Measurements from ENCODE around the gene TXNRD3.
A peak's percentile ranks its signal among the peaks of the same experiment; 100 is the strongest.

The TXNRD3 gene

GRCh38 chr3:126679831-126680666 lies 25.1 kb upstream of the TXNRD3 start:
- Mint-ChIP-seq H3K4me3 (no peak overlapping the region), H3K27ac (no peak overlapping the region), H3K9me3 (no peaks in the 10 kb centered on the region), H3K4me1 (ENCODE audit: low read depth in 2 of 2) (peaks cover 4% of the 10 kb centered on the region in 2 donors), H3K36me3 (ENCODE audit: insufficient read depth) (peaks cover 3% of the 10 kb centered on the region), H3K27me3 (peaks cover 35 to 45% of the 10 kb centered on the region in 2 donors)
- no peak for DNase-seq
- ATAC-seq (replicated peaks), result no peak

- H3K4me3 Mint-ChIP-seq, result peak overlapping the region in 1 of 2 donors; percentile 61
- H3K36me3 Mint-ChIP-seq (ENCODE audit: insufficient read depth), result no peaks in the 10 kb centered on the region
- H3K4me1 Mint-ChIP-seq (ENCODE audit: low read depth in 2 of 2), result peaks cover 4% of the 10 kb centered on the region in 2 donors
- H3K9me3 Mint-ChIP-seq, result no peaks in the 10 kb centered on the region
- H3K27ac Mint-ChIP-seq, result no peak overlapping the region
- DNase-seq (peak; percentile 74 to 82 (median 75)), ATAC-seq (replicated peaks) (peak; percentile 75)
- H3K27me3 Mint-ChIP-seq, result peaks cover 35 to 49% of the 10 kb centered on the region in 2 donors
Measured at GRCh38 chr3:126679318-126679751, 24.4 kb upstream of the TXNRD3 start.

- peak overlapping the region in 1 of 2 donors; percentile 61 for H3K4me3 Mint-ChIP-seq
- no peak overlapping the region for H3K27ac Mint-ChIP-seq
Measured at GRCh38 chr3:126678693-126679317, 23.9 kb upstream of the TXNRD3 start.

GRCh38 chr3:126677862-126678503 lies 23.1 kb upstream of the TXNRD3 start:
- no peak overlapping the region for H3K27ac Mint-ChIP-seq
- no peak for ATAC-seq (replicated peaks)
- no peaks in the 10 kb centered on the region for H3K9me3 Mint-ChIP-seq
- H3K36me3 Mint-ChIP-seq (ENCODE audit: insufficient read depth), result no peaks in the 10 kb centered on the region
- H3K4me3 Mint-ChIP-seq, result no peak overlapping the region
- H3K4me1 Mint-ChIP-seq (ENCODE audit: low read depth in 2 of 2), result peaks cover 4% of the 10 kb centered on the region in 2 donors
- H3K27me3 Mint-ChIP-seq, result peaks cover 35 to 49% of the 10 kb centered on the region in 2 donors
- no peak for DNase-seq

More at GRCh38 chr3:126678693-126679317, 23.9 kb upstream of the TXNRD3 start:
- ATAC-seq (replicated peaks), result peak; percentile 12
- Mint-ChIP-seq H3K36me3 (ENCODE audit: insufficient read depth) (no peaks in the 10 kb centered on the region), H3K9me3 (no peaks in the 10 kb centered on the region), H3K27me3 (peaks cover 35 to 49% of the 10 kb centered on the region in 2 donors), H3K4me1 (ENCODE audit: low read depth in 2 of 2) (peaks cover 4% of the 10 kb centered on the region in 2 donors)
- no peak for DNase-seq

GRCh38 chr3:126676919-126677705 lies 22.2 kb upstream of the TXNRD3 start:
- no peaks in the 10 kb centered on the region for H3K9me3 Mint-ChIP-seq
- no peaks in the 10 kb centered on the region for H3K36me3 Mint-ChIP-seq (ENCODE audit: insufficient read depth)
- ATAC-seq (replicated peaks) (no peak), DNase-seq (no peak)
- H3K4me3 Mint-ChIP-seq, result no peak overlapping the region
- H3K4me1 Mint-ChIP-seq (ENCODE audit: low read depth in 2 of 2), result peaks cover 4% of the 10 kb centered on the region in 2 donors
- H3K27me3 Mint-ChIP-seq, result peaks cover 29 to 49% of the 10 kb centered on the region in 2 donors
- no peak overlapping the region for H3K27ac Mint-ChIP-seq

GRCh38 chr3:126672741-126673140 lies 17.8 kb upstream of the TXNRD3 start:
- DNase-seq, result no peak
- Mint-ChIP-seq H3K27ac (no peak overlapping the region), H3K36me3 (ENCODE audit: insufficient read depth) (no peaks in the 10 kb centered on the region), H3K4me3 (no peak overlapping the region), H3K27me3 (peaks cover 20 to 48% of the 10 kb centered on the region in 2 donors), H3K9me3 (peaks cover 0 to 5% of the 10 kb centered on the region in 2 donors), H3K4me1 (ENCODE audit: low read depth in 2 of 2) (no peaks in the 10 kb centered on the region)
- ATAC-seq (replicated peaks), result no peak

- Mint-ChIP-seq H3K4me3 (no peak overlapping the region), H3K9me3 (peaks cover 0 to 5% of the 10 kb centered on the region in 2 donors), H3K27ac (no peak overlapping the region), H3K27me3 (peaks cover 18 to 48% of the 10 kb centered on the region in 2 donors), H3K4me1 (ENCODE audit: low read depth in 2 of 2) (no peaks in the 10 kb centered on the region), H3K36me3 (ENCODE audit: insufficient read depth) (no peaks in the 10 kb centered on the region)
- ATAC-seq (replicated peaks), result no peak
- DNase-seq, result no peak
Measured at GRCh38 chr3:126672340-126672739, 17.4 kb upstream of the TXNRD3 start.

- H3K27me3 Mint-ChIP-seq, result peaks cover 12 to 48% of the 10 kb centered on the region in 2 donors
- DNase-seq (no peak), ATAC-seq (replicated peaks) (peak; percentile 52)
- H3K4me3 Mint-ChIP-seq, result no peak overlapping the region
- no peaks in the 10 kb centered on the region for H3K36me3 Mint-ChIP-seq (ENCODE audit: insufficient read depth)
- peak overlapping the region in 1 of 2 donors; percentile 44 for H3K27ac Mint-ChIP-seq
- H3K9me3 Mint-ChIP-seq, result peaks cover 0 to 5% of the 10 kb centered on the region in 2 donors
- H3K4me1 Mint-ChIP-seq (ENCODE audit: low read depth in 2 of 2), result no peaks in the 10 kb centered on the region
Measured at GRCh38 chr3:126671521-126671920, 16.6 kb upstream of the TXNRD3 start.

- Mint-ChIP-seq H3K36me3 (ENCODE audit: insufficient read depth) (no peaks in the 10 kb centered on the region), H3K27ac (no peak overlapping the region), H3K4me1 (ENCODE audit: low read depth in 2 of 2) (peaks cover 8 to 9% of the 10 kb centered on the region in 2 donors), H3K9me3 (peaks cover 0 to 5% of the 10 kb centered on the region in 2 donors), H3K27me3 (peaks cover 0 to 52% of the 10 kb centered on the region in 2 donors), H3K4me3 (no peak overlapping the region)
- no peak for ATAC-seq (replicated peaks)
- DNase-seq, result no peak
Measured at GRCh38 chr3:126668450-126669401, 13.8 kb upstream of the TXNRD3 start.

- no peak overlapping the region for H3K4me3 Mint-ChIP-seq
- no peak overlapping the region for H3K27ac Mint-ChIP-seq
- no peak for ATAC-seq (replicated peaks)
- H3K36me3 Mint-ChIP-seq (ENCODE audit: insufficient read depth), result no peaks in the 10 kb centered on the region
- H3K4me1 Mint-ChIP-seq (ENCODE audit: low read depth in 2 of 2), result peaks cover 8 to 9% of the 10 kb centered on the region in 2 donors
- H3K27me3 Mint-ChIP-seq, result peaks cover 0 to 61% of the 10 kb centered on the region in 2 donors
- H3K9me3 Mint-ChIP-seq, result peaks cover 0 to 5% of the 10 kb centered on the region in 2 donors
- no peak for DNase-seq
Measured at GRCh38 chr3:126667631-126668449, 12.9 kb upstream of the TXNRD3 start.

GRCh38 chr3:126666658-126667528 lies 12.0 kb upstream of the TXNRD3 start:
- H3K9me3 Mint-ChIP-seq, result peaks cover 0 to 5% of the 10 kb centered on the region in 2 donors
- H3K4me1 Mint-ChIP-seq (ENCODE audit: low read depth in 2 of 2), result peaks cover 8 to 9% of the 10 kb centered on the region in 2 donors
- no peak for DNase-seq
- ATAC-seq (replicated peaks), result no peak
- H3K4me3 Mint-ChIP-seq, result no peak overlapping the region
- H3K27ac Mint-ChIP-seq, result no peak overlapping the region
- H3K36me3 Mint-ChIP-seq (ENCODE audit: insufficient read depth), result no peaks in the 10 kb centered on the region
- H3K27me3 Mint-ChIP-seq, result peaks cover 0 to 70% of the 10 kb centered on the region in 2 donors

Data from effector memory CD8-positive, alpha-beta T cell (primary cell).